ENCODE results near the gene IL17B. TPM values are rescaled to one million over a fixed set of nuclear protein-coding genes. Genes with fewer than 3 reads are reported as not detected.

Gene IL17B
- total and polyA plus RNA-seq, 9 of the 15 experiments (the other 6 are each of a cell fraction or from before 2014, with no cell fraction given) = 0.28 to 2.6 (median 0.53) TPM; not detected in 2

DNA sequence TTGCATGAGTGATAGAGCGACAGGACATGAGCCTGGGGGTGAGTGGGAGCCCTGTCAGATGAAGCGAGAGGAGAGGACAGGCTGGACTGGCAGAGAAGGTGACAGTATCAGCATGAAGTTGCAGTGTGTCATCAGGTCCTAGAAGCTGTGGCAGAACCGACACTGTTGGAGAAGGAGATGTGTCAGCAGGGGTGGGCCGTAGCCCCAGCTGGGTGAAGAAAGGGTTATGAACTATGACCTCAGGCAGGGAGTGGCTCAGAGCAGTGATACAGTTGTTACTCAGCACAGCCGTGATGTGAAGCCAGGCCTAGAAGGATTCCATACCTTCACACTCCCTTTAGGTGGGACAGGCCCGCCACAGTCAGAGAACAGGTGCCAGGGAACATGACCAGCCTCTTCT lies 13.7 kb downstream of the IL17B start:
- in situ Hi-C loops (cut with MboI) = no loop called here
- intact Hi-C loops (cut with micrococcal nuclease) = loop anchor here (5.0 kb wide), 2 partner anchors 67 to 197 kb away; no protein-coding TSS in a partner anchor
- peak overlapping the region; percentile 20; the same call in 1 of the 2 replicates for H3K4me2 ChIP-seq (ENCODE audit: insufficient read depth, low read length)
- no peaks in the 10 kb centered on the region for H3K79me2 ChIP-seq (ENCODE audit: control insufficient read depth, insufficient read depth, low read length)
- H3K9me1 ChIP-seq (ENCODE audit: control insufficient read depth, insufficient read depth, low read length) = no peaks in the 10 kb centered on the region
- peak overlapping the region in 1 of 2 experiments; percentile 47; a peak in 1 of 4 replicates for H3K9ac ChIP-seq (ENCODE audit: insufficient read depth in 1 of 2, low read depth in 2 of 2, low read length in 2 of 2)
- H3K9me3 ChIP-seq (replicated peaks; ENCODE audit: control insufficient read depth, insufficient read depth, low read depth, low read length) = no peaks in the 10 kb centered on the region
- POLR2A ChIA-PET = interaction anchor here (0.6 to 1.6 kb wide), 7 partner anchors 12 to 83 kb away, joined by 3 to 5 read pairs (median 3); partner anchors contain the start of gene GRPEL2
- WGBS (ENCODE audit: insufficient coverage, low coverage, missing lambda C conversion rate) = 24% methylated on average over 6 of the region's 6 CpGs
- DNase-seq (ENCODE audit: extremely low read depth in 1 of 4, low spot score in 3 of 4) = peak; percentile 66 to 78 (median 66)
- no peak overlapping the region for H2AFZ ChIP-seq (ENCODE audit: low read depth, low read length)
- H4K20me1 ChIP-seq (replicated peaks; ENCODE audit: control insufficient read depth, insufficient read depth, low read length) = no peaks in the 10 kb centered on the region
- H3K36me3 ChIP-seq (ENCODE audit: control insufficient read depth, insufficient read depth, low read length) = no peaks in the 10 kb centered on the region
- peak; percentile 69 for FAIRE-seq
- ATAC-seq = peak; percentile 73
- H3K27ac ChIP-seq (ENCODE audit: extremely low read depth, low read depth, low read length) = no peak overlapping the region
- no peaks in the 10 kb centered on the region for H3K27me3 ChIP-seq (ENCODE audit: control insufficient read depth in 2 of 2, insufficient read depth in 2 of 2, low read length in 2 of 2)
- peaks cover 23 to 25% of the 10 kb centered on the region in 2 experiments; a peak in 4 of 5 replicates for H3K4me1 ChIP-seq (replicated peaks in 1 of 2; ENCODE audit: control insufficient read depth in 2 of 2, insufficient read depth in 2 of 2, low read length in 2 of 2)
- no peak overlapping the region for H3K4me3 ChIP-seq
- BruUV-seq (replicated peaks) = no TSS peak
- CTCF ChIA-PET (ENCODE audit: low intra/inter-chr PET ratio) = no interaction called here
- peak; percentile 35; the same call in 1 of the 2 replicates for TF ChIP-seq NFE2 (IDR thresholded peaks at IDR 0.05; ENCODE audit: low read depth)
- TF ChIP-seq, protein P1, sequence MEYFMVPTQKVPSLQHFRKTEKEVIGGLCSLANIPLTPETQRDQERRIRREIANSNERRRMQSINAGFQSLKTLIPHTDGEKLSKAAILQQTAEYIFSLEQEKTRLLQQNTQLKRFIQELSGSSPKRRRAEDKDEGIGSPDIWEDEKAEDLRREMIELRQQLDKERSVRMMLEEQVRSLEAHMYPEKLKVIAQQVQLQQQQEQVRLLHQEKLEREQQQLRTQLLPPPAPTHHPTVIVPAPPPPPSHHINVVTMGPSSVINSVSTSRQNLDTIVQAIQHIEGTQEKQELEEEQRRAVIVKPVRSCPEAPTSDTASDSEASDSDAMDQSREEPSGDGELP (CRISPR knock-in tag; IDR thresholded peaks at IDR 0.05; ENCODE audit: borderline replicate concordance) = peak; percentile 93
- TF ChIP-seq BCL6 (CRISPR knock-in tag; IDR thresholded peaks at IDR 0.05) = no peak
- no peak for TF ChIP-seq ZNF766 (CRISPR knock-in tag; conservative IDR thresholded peaks at IDR 0.05)
- TF ChIP-seq, protein P2, sequence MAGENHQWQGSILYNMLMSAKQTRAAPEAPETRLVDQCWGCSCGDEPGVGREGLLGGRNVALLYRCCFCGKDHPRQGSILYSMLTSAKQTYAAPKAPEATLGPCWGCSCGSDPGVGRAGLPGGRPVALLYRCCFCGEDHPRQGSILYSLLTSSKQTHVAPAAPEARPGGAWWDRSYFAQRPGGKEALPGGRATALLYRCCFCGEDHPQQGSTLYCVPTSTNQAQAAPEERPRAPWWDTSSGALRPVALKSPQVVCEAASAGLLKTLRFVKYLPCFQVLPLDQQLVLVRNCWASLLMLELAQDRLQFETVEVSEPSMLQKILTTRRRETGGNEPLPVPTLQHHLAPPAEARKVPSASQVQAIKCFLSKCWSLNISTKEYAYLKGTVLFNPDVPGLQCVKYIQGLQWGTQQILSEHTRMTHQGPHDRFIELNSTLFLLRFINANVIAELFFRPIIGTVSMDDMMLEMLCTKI (IDR thresholded peaks at IDR 0.05; ENCODE audit: partially characterized antibody) = no peak
- TF ChIP-seq JUND (IDR thresholded peaks at IDR 0.05; ENCODE audit: borderline replicate concordance, low read depth, low read length) = peak; percentile 26; the same call in 1 of the 2 replicates
- no peak; the same call in 2 of the 3 replicates for TF ChIP-seq JUND (tag; IDR thresholded peaks at IDR 0.05; ENCODE audit: borderline replicate concordance, low read depth, low read length)
- no peak for TF ChIP-seq TAF7 (tag; IDR thresholded peaks at IDR 0.05)
- TF ChIP-seq, protein P3, sequence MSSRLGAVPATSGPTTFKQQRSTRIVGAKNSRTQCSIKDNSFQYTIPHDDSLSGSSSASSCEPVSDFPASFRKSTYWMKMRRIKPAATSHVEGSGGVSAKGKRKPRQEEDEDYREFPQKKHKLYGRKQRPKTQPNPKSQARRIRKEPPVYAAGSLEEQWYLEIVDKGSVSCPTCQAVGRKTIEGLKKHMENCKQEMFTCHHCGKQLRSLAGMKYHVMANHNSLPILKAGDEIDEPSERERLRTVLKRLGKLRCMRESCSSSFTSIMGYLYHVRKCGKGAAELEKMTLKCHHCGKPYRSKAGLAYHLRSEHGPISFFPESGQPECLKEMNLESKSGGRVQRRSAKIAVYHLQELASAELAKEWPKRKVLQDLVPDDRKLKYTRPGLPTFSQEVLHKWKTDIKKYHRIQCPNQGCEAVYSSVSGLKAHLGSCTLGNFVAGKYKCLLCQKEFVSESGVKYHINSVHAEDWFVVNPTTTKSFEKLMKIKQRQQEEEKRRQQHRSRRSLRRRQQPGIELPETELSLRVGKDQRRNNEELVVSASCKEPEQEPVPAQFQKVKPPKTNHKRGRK (tag; IDR thresholded peaks at IDR 0.05) = no peak
- no peak for TF ChIP-seq FOXM1 (IDR thresholded peaks at IDR 0.05; ENCODE audit: low read depth)
- no peak for TF ChIP-seq FOXM1 (CRISPR knock-in tag; IDR thresholded peaks at IDR 0.05; ENCODE audit: low read depth)
- no peak for TF ChIP-seq ZNF232 (CRISPR knock-in tag; IDR thresholded peaks at IDR 0.05)
- TF ChIP-seq RUNX1 (IDR thresholded peaks at IDR 0.05; ENCODE audit: low read depth) = no peak
- TF ChIP-seq NR2C2 (CRISPR knock-in tag; IDR thresholded peaks at IDR 0.05) = peak; percentile 94
- TF ChIP-seq NR2C2 (tag; IDR thresholded peaks at IDR 0.05) = peak; percentile 87
- TF ChIP-seq ZNF589 (CRISPR knock-in tag; IDR thresholded peaks at IDR 0.05; ENCODE audit: low read depth) = no peak
- TF ChIP-seq, protein P4, sequence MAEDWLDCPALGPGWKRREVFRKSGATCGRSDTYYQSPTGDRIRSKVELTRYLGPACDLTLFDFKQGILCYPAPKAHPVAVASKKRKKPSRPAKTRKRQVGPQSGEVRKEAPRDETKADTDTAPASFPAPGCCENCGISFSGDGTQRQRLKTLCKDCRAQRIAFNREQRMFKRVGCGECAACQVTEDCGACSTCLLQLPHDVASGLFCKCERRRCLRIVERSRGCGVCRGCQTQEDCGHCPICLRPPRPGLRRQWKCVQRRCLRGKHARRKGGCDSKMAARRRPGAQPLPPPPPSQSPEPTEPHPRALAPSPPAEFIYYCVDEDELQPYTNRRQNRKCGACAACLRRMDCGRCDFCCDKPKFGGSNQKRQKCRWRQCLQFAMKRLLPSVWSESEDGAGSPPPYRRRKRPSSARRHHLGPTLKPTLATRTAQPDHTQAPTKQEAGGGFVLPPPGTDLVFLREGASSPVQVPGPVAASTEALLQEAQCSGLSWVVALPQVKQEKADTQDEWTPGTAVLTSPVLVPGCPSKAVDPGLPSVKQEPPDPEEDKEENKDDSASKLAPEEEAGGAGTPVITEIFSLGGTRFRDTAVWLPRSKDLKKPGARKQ (CRISPR knock-in tag; IDR thresholded peaks at IDR 0.05) = no peak
- TF ChIP-seq ZSCAN29 (IDR thresholded peaks at IDR 0.05) = no peak
- no peak for TF ChIP-seq ZNF445 (CRISPR knock-in tag; IDR thresholded peaks at IDR 0.05; ENCODE audit: low read depth)

Data from K562 (cell line).